OCI-LY3 (cell line): ENCODE measurements around the gene MUC5B.

Source experiments
- H2AFZ ChIP-seq: fragments of 200-600, 300-600 bp; shearing (Covaris generic); 2 replicates; pipeline ENCODE4 v1.6.0; 2014; ENCODE audit warnings: antibody characterized with exemption, low read depth, low read length
- H3K27ac ChIP-seq: fragments of 200-600, 300-600 bp; sonication (generic); 2 replicates; pipeline ENCODE4 v1.5.1; 2014; ENCODE audit warnings: mild to moderate bottlenecking, low read length, moderate library complexity, mixed read lengths
- H3K27me3 ChIP-seq: fragments of 200-600, 300-600 bp; sonication (generic); 2 replicates; pipeline ENCODE4 v1.6.1; 2014; ENCODE audit warnings: low read depth, low read length, mixed read lengths
- H3K36me3 ChIP-seq: fragments of 200-600, 300-600 bp; sonication (generic); replicated peaks from 2 replicates; pipeline ENCODE3; 2014; ENCODE audit warnings: low read depth, low read length, mixed read lengths
- H3K4me1 ChIP-seq: fragments of 300-600, 200-600 bp; sonication (generic); 2 replicates; pipeline ENCODE4 v1.6.1; 2014; ENCODE audit warnings: low read length, mixed read lengths
- H3K4me2 ChIP-seq: fragments of 200-600, 300-600 bp; sonication (generic); 2 replicates; pipeline ENCODE4 v1.6.1; 2014; ENCODE audit warnings: low read length, mixed read lengths
- H3K4me3 ChIP-seq: fragments of 300-600, 200-600 bp; sonication (generic); 2 replicates; pipeline ENCODE4 v1.5.1; 2014; ENCODE audit warnings: antibody characterized with exemption, mild to moderate bottlenecking, low read length, moderate library complexity
- H3K79me2 ChIP-seq: fragments of 300-600, 200-600 bp; shearing (Covaris generic); 2 replicates; pipeline ENCODE4 v1.6.1; 2014; ENCODE audit warnings: mild to moderate bottlenecking, low read length, mixed read lengths
- H3K9ac ChIP-seq: fragments of 300-600, 200-600 bp; shearing (Covaris generic); 2 replicates; pipeline ENCODE4 v1.6.0; 2014; ENCODE audit warnings: mild to moderate bottlenecking, low read length, moderate library complexity
- H3K9me3 ChIP-seq: fragments of 200-600, 300-600 bp; shearing (Covaris generic); 2 replicates; pipeline ENCODE4 v1.6.1; 2014; ENCODE audit warnings: low read length, mixed read lengths; ENCODE audit not compliant: insufficient read depth
- H4K20me1 ChIP-seq: fragments of 200-600, 300-600 bp; sonication (generic); 2 replicates; pipeline ENCODE4 v1.6.1; 2016; ENCODE audit warnings: low read length, mixed read lengths; ENCODE audit not compliant: insufficient read depth
- EZH2phosphoT487 ChIP-seq: fragments of 200-600 bp; shearing (Covaris generic); IDR thresholded peaks from 2 replicates; pipeline ENCODE4 v1.6.1; 2018; ENCODE audit warnings: antibody characterized with exemption, mixed run types, low read depth
- TF ChIP-seq, protein P1 (sequence below): fragments of 200-600, 300-600 bp; sonication (generic); IDR thresholded peaks from 2 replicates; pipeline ENCODE4 v1.5.1; 2014; ENCODE audit warnings: antibody characterized with exemption, low read length, low read depth

Gene MUC5B

GRCh38 chr11:1234054-1234720 lies 11.3 kb downstream of the MUC5B start:
- Histone ChIP-seq H2AFZ (no peak overlapping the region), H3K4me2 (no peak overlapping the region), H3K4me1 (no peaks in the 10 kb centered on the region), H3K4me3 (no peak overlapping the region), H3K79me2 (no peaks in the 10 kb centered on the region), H3K9ac (no peak overlapping the region), H3K36me3 (no peaks in the 10 kb centered on the region), H4K20me1 (no peaks in the 10 kb centered on the region), H3K27me3 (no peaks in the 10 kb centered on the region), H3K27ac (no peak overlapping the region), H3K9me3 (no peaks in the 10 kb centered on the region)
- no peak for TF ChIP-seq EZH2phosphoT487
- TF ChIP-seq, protein P1, sequence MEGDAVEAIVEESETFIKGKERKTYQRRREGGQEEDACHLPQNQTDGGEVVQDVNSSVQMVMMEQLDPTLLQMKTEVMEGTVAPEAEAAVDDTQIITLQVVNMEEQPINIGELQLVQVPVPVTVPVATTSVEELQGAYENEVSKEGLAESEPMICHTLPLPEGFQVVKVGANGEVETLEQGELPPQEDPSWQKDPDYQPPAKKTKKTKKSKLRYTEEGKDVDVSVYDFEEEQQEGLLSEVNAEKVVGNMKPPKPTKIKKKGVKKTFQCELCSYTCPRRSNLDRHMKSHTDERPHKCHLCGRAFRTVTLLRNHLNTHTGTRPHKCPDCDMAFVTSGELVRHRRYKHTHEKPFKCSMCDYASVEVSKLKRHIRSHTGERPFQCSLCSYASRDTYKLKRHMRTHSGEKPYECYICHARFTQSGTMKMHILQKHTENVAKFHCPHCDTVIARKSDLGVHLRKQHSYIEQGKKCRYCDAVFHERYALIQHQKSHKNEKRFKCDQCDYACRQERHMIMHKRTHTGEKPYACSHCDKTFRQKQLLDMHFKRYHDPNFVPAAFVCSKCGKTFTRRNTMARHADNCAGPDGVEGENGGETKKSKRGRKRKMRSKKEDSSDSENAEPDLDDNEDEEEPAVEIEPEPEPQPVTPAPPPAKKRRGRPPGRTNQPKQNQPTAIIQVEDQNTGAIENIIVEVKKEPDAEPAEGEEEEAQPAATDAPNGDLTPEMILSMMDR = no peak

- Histone ChIP-seq H2AFZ (no peak overlapping the region), H3K27ac (no peak overlapping the region), H3K4me1 (no peaks in the 10 kb centered on the region), H3K27me3 (no peaks in the 10 kb centered on the region), H3K9ac (no peak overlapping the region), H4K20me1 (no peaks in the 10 kb centered on the region), H3K9me3 (no peaks in the 10 kb centered on the region), H3K4me3 (no peak overlapping the region), H3K79me2 (no peaks in the 10 kb centered on the region), H3K36me3 (no peaks in the 10 kb centered on the region), H3K4me2 (no peak overlapping the region)
- no peak for TF ChIP-seq EZH2phosphoT487
- TF ChIP-seq, protein P1 = no peak
Observed at GRCh38 chr11:1234771-1235305, 12.0 kb downstream of the MUC5B start.

GRCh38 chr11:1235306-1235900 lies 12.5 kb downstream of the MUC5B start:
- H3K27me3 ChIP-seq = no peaks in the 10 kb centered on the region
- H3K27ac ChIP-seq = no peak overlapping the region
- no peaks in the 10 kb centered on the region for H3K9me3 ChIP-seq
- TF ChIP-seq, protein P1 = no peak
- no peak for TF ChIP-seq EZH2phosphoT487
- no peaks in the 10 kb centered on the region for H3K4me1 ChIP-seq
- H3K79me2 ChIP-seq = no peaks in the 10 kb centered on the region
- no peaks in the 10 kb centered on the region for H4K20me1 ChIP-seq
- H3K4me3 ChIP-seq = no peak overlapping the region
- H3K9ac ChIP-seq = no peak overlapping the region
- H3K36me3 ChIP-seq = no peaks in the 10 kb centered on the region
- no peak overlapping the region for H3K4me2 ChIP-seq
- H2AFZ ChIP-seq = no peak overlapping the region

- Histone ChIP-seq H2AFZ (no peak overlapping the region), H3K4me3 (no peak overlapping the region), H3K4me2 (no peak overlapping the region), H3K27me3 (no peaks in the 10 kb centered on the region), H3K9me3 (no peaks in the 10 kb centered on the region), H3K9ac (no peak overlapping the region), H3K27ac (no peak overlapping the region), H3K79me2 (no peaks in the 10 kb centered on the region), H3K4me1 (no peaks in the 10 kb centered on the region), H3K36me3 (no peaks in the 10 kb centered on the region), H4K20me1 (no peaks in the 10 kb centered on the region)
- no peak for TF ChIP-seq EZH2phosphoT487
- TF ChIP-seq, protein P1 = no peak
Observed at GRCh38 chr11:1235901-1236315, 13.0 kb downstream of the MUC5B start.
